K562 (cell line): ENCODE measurements around the gene ZC3H6. TPM values are rescaled to one million over a fixed set of nuclear protein-coding genes. Genes with fewer than 3 reads are reported as not detected.

ENCODE experiments used
- ARID1B ChIP-seq: fragments of 450-650 bp; IDR thresholded peaks from 2 replicates; pipeline ENCODE4 v1.6.1; 2016; ENCODE audit warnings: antibody characterized with exemption, mild to moderate bottlenecking, inconsistent platforms
- ARNT ChIP-seq, 2 experiments: fragments of 450-650 bp; IDR thresholded peaks; 2 replicates each; pipeline ENCODE4 v1.6.1; 2016; ENCODE audit warnings: mild to moderate bottlenecking in 1 of 2
- BRF1 ChIP-seq: IDR thresholded peaks from 3 replicates; pipeline ENCODE4 v1.6.1; 2011; ENCODE audit warnings: borderline replicate concordance, mild to moderate bottlenecking; ENCODE audit not compliant: insufficient read length; ENCODE audit errors: extremely low read depth
- CBFA2T3 ChIP-seq: fragments of 450-650 bp; IDR thresholded peaks from 2 replicates; pipeline ENCODE4 v1.6.1; 2017
- CBX5 ChIP-seq: IDR thresholded peaks from 2 replicates; pipeline ENCODE4 v1.6.1; 2014; ENCODE audit warnings: low read depth, borderline replicate concordance
- KLF1 ChIP-seq: fragments of 450-650 bp; IDR thresholded peaks from 2 replicates; pipeline ENCODE4 v1.6.1; 2016; ENCODE audit warnings: missing genetic modification characterization, missing compliant biosample characterization
- PHTF2 ChIP-seq: fragments of 250-450 bp; sonication (Bioruptor Pico); IDR thresholded peaks from 2 replicates; pipeline ENCODE4 v1.5.0; 2021; ENCODE audit warnings: mild to moderate bottlenecking
- PRMT5 ChIP-seq: sonication (generic); formaldehyde crosslinking; IDR thresholded peaks from 2 replicates; pipeline ENCODE4 v1.5.0; 2020; ENCODE audit warnings: missing genetic modification reagents
- XRCC4 ChIP-seq: IDR thresholded peaks from one replicate; pipeline ENCODE4 v1.6.1; 2011; ENCODE audit not compliant: insufficient read depth, insufficient read length; ENCODE audit errors: extremely low read depth
- ZKSCAN8 ChIP-seq: fragments of 200-800 bp; sonication (Bioruptor generic); IDR thresholded peaks from 2 replicates; pipeline ENCODE4 v1.6.1; 2016; ENCODE audit warnings: missing genetic modification characterization, missing compliant biosample characterization
- ZNF282 ChIP-seq: sonication (generic); formaldehyde crosslinking; IDR thresholded peaks from 2 replicates; pipeline ENCODE4 v1.8.1; 2023; ENCODE audit warnings: missing genetic modification reagents
- ZZZ3 ChIP-seq: fragments of 450-650 bp; IDR thresholded peaks from 2 replicates; pipeline ENCODE4 v1.6.1; 2016; ENCODE audit warnings: antibody characterized with exemption, mild to moderate bottlenecking, moderate library complexity
- polyA plus RNA-seq, 8 experiments: library from polyadenylated mRNA; depleted of rRNA in 4 of 8; stranded (reverse) in 5 of 8; unstranded in 3 of 8; fragments of >200 nt; fragmentation: Nextera tagmentation in 2 of 8; fragmentation: Illumina TruSeq in 1 of 8; extraction: Ambion mirVana in 2 of 8; extraction: Trizol in 1 of 8; gene quantifications; 2 replicates each; pipeline versions ENCODE4 v1.2.1 to v1.2.3, GENCODE V29; 2011 to 2014; ENCODE audit warnings: inconsistent platforms in 1 of 8, missing spikeins in 1 of 8
- total RNA-seq, 7 experiments: library from RNA; depleted of rRNA in 6 of 7; stranded (reverse); fragments of >200 nt in 6 of 7; fragmentation: Illumina TruSeq in 2 of 7; extraction: Trizol in 2 of 7; gene quantifications; 2 replicates each; pipeline versions ENCODE4 v1.2.1 to v1.2.3, GENCODE V29; 2011 to 2021; ENCODE audit warnings: low replicate concordance in 1 of 7
- TF ChIP-seq, protein P1 (sequence below): sonication (generic); formaldehyde crosslinking; IDR thresholded peaks from 2 replicates; pipeline ENCODE4 v1.8.0; 2022; ENCODE audit warnings: mild to moderate bottlenecking, missing genetic modification reagents
- TF ChIP-seq, protein P2 (sequence below), 3 experiments: IDR thresholded peaks in 2 of 3; conservative IDR thresholded peaks in 1 of 3; 2 replicates each; pipeline ENCODE4 v1.5.1; 2011 to 2012; ENCODE audit warnings: low read length in 3 of 3, mild to moderate bottlenecking in 3 of 3, control low read depth in 2 of 3, improper control_type of control experiment in 1 of 3, inconsistent platforms in 1 of 3, low read depth in 1 of 3, mixed read lengths in 1 of 3, moderate library complexity in 1 of 3; ENCODE audit not compliant: insufficient read depth in 2 of 3
- TF ChIP-seq, protein P3 (sequence below): fragments of 250-450 bp; sonication (Bioruptor Pico); IDR thresholded peaks from 2 replicates; pipeline ENCODE4 v1.4.0; 2020; ENCODE audit warnings: mild to moderate bottlenecking, moderate library complexity
- TF ChIP-seq, protein P4 (sequence below): sonication (generic); IDR thresholded peaks from 2 replicates; pipeline ENCODE4 v1.6.1; 2016
- TF ChIP-seq, protein P5 (sequence below), 3 experiments: fragments of 200-800 bp in 1 of 3; sonication (Bioruptor generic) in 1 of 3; sonication (generic) in 1 of 3; formaldehyde crosslinking in 1 of 3; IDR thresholded peaks; 2 replicates each; pipeline versions ENCODE4 v1.6.1 to v1.8.0; 2016 to 2022; ENCODE audit warnings: mild to moderate bottlenecking in 2 of 3, missing compliant biosample characterization in 2 of 3, missing genetic modification characterization in 2 of 3, missing genetic modification reagents in 1 of 3

ZC3H6 gene
- total and polyA plus RNA-seq, 9 of the 15 experiments (the other 6 are each of a cell fraction or from before 2014, with no cell fraction given): 0.45 to 1.9 (median 1.5) TPM

DNA sequence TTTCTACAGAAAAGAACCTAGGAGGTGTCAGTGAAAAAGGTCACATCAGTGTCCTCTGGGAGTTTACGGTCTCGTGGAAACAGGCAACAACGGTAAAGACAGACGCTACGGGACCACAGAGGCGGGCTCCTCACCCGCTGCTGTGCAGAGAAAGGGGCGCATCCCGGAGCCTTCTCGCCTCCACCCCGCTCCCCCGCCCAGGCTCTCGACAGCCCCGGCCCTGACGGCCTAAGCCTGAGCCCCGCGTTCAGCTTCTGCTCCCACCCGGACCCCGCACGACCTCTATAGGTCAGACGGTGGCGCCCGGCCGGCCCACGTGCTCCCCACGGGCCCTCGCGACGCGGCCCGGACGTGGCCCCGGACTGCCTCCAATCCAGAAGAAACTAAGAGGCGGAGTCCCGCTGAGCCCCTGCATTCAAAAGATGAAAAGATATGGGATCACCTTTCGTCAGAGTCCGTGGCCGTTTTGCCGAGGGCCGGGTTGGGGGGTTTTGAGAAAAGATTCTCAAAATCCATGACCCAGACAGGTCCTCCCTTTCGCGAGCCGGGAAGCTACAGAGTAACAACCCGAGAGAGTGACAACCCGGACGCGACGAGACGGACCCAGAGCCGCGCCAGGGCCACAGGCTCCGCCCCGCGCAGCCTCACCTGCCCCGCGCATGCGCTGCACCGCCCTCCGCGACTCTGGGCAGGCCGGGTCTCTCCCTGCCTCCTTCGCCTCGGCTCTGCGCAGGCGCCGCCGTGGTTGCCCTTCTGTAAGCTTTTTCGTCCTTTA, 20.7 kb upstream of the ZC3H6 start, which contains the start of gene ZC3H8 (continued):
- TF ChIP-seq, protein P1, sequence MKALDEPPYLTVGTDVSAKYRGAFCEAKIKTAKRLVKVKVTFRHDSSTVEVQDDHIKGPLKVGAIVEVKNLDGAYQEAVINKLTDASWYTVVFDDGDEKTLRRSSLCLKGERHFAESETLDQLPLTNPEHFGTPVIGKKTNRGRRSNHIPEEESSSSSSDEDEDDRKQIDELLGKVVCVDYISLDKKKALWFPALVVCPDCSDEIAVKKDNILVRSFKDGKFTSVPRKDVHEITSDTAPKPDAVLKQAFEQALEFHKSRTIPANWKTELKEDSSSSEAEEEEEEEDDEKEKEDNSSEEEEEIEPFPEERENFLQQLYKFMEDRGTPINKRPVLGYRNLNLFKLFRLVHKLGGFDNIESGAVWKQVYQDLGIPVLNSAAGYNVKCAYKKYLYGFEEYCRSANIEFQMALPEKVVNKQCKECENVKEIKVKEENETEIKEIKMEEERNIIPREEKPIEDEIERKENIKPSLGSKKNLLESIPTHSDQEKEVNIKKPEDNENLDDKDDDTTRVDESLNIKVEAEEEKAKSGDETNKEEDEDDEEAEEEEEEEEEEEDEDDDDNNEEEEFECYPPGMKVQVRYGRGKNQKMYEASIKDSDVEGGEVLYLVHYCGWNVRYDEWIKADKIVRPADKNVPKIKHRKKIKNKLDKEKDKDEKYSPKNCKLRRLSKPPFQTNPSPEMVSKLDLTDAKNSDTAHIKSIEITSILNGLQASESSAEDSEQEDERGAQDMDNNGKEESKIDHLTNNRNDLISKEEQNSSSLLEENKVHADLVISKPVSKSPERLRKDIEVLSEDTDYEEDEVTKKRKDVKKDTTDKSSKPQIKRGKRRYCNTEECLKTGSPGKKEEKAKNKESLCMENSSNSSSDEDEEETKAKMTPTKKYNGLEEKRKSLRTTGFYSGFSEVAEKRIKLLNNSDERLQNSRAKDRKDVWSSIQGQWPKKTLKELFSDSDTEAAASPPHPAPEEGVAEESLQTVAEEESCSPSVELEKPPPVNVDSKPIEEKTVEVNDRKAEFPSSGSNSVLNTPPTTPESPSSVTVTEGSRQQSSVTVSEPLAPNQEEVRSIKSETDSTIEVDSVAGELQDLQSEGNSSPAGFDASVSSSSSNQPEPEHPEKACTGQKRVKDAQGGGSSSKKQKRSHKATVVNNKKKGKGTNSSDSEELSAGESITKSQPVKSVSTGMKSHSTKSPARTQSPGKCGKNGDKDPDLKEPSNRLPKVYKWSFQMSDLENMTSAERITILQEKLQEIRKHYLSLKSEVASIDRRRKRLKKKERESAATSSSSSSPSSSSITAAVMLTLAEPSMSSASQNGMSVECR (CRISPR knock-in tag): peak; percentile 63
- TF ChIP-seq KLF1 (tag) (no peak), ZNF282 (0 out of 2 replicates have a peak, but pooled peaks have one; percentile 42), CBFA2T3 (no peak), ARNT (IDR thresholded peaks at IDR 0.05) (no peak), PRMT5 (CRISPR knock-in tag) (no peak), ZZZ3 (no peak), ZKSCAN8 (CRISPR knock-in tag) (no peak), PHTF2 (CRISPR knock-in tag) (no peak), XRCC4 (no peak), BRF1 (no peak), ARID1B (no peak), CBX5 (no peak)
- TF ChIP-seq, protein P2, sequence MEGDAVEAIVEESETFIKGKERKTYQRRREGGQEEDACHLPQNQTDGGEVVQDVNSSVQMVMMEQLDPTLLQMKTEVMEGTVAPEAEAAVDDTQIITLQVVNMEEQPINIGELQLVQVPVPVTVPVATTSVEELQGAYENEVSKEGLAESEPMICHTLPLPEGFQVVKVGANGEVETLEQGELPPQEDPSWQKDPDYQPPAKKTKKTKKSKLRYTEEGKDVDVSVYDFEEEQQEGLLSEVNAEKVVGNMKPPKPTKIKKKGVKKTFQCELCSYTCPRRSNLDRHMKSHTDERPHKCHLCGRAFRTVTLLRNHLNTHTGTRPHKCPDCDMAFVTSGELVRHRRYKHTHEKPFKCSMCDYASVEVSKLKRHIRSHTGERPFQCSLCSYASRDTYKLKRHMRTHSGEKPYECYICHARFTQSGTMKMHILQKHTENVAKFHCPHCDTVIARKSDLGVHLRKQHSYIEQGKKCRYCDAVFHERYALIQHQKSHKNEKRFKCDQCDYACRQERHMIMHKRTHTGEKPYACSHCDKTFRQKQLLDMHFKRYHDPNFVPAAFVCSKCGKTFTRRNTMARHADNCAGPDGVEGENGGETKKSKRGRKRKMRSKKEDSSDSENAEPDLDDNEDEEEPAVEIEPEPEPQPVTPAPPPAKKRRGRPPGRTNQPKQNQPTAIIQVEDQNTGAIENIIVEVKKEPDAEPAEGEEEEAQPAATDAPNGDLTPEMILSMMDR (IDR thresholded peaks at IDR 0.05 in 2 of 3, conservative IDR thresholded peaks at IDR 0.05 in 1 of 3; ENCODE audit: insufficient read depth in 2 of 3, low read depth in 1 of 3, low read length in 3 of 3): peak in 2 of 3 experiments; percentile 13 to 18; a peak in 1 of 6 replicates
- TF ChIP-seq, protein P3, sequence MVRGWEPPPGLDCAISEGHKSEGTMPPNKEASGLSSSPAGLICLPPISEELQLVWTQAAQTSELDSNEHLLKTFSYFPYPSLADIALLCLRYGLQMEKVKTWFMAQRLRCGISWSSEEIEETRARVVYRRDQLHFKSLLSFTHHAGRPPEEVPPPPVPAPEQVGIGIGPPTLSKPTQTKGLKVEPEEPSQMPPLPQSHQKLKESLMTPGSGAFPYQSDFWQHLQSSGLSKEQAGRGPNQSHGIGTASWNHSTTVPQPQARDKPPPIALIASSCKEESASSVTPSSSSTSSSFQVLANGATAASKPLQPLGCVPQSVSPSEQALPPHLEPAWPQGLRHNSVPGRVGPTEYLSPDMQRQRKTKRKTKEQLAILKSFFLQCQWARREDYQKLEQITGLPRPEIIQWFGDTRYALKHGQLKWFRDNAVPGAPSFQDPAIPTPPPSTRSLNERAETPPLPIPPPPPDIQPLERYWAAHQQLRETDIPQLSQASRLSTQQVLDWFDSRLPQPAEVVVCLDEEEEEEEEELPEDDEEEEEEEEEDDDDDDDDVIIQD (CRISPR knock-in tag): no peak
- TF ChIP-seq, protein P4, sequence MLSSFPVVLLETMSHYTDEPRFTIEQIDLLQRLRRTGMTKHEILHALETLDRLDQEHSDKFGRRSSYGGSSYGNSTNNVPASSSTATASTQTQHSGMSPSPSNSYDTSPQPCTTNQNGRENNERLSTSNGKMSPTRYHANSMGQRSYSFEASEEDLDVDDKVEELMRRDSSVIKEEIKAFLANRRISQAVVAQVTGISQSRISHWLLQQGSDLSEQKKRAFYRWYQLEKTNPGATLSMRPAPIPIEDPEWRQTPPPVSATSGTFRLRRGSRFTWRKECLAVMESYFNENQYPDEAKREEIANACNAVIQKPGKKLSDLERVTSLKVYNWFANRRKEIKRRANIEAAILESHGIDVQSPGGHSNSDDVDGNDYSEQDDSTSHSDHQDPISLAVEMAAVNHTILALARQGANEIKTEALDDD: no peak
- TF ChIP-seq, protein P5, sequence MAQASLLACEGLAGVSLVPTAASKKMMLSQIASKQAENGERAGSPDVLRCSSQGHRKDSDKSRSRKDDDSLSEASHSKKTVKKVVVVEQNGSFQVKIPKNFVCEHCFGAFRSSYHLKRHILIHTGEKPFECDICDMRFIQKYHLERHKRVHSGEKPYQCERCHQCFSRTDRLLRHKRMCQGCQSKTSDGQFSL (CRISPR knock-in tag; IDR thresholded peaks at IDR 0.05): 0 out of 2 replicates have a peak, but pooled peaks have one; percentile 45
- TF ChIP-seq, protein P5 (tag; IDR thresholded peaks at IDR 0.05): no peak
